HK-2 (cell line): ENCODE measurements around the gene FIGN.

Source experiments
- DNase-seq: peaks from one replicate; pipeline ENCODE4 v3.0.0-alpha.2; 2018; ENCODE audit not compliant: unreplicated experiment

The FIGN gene, protein sequence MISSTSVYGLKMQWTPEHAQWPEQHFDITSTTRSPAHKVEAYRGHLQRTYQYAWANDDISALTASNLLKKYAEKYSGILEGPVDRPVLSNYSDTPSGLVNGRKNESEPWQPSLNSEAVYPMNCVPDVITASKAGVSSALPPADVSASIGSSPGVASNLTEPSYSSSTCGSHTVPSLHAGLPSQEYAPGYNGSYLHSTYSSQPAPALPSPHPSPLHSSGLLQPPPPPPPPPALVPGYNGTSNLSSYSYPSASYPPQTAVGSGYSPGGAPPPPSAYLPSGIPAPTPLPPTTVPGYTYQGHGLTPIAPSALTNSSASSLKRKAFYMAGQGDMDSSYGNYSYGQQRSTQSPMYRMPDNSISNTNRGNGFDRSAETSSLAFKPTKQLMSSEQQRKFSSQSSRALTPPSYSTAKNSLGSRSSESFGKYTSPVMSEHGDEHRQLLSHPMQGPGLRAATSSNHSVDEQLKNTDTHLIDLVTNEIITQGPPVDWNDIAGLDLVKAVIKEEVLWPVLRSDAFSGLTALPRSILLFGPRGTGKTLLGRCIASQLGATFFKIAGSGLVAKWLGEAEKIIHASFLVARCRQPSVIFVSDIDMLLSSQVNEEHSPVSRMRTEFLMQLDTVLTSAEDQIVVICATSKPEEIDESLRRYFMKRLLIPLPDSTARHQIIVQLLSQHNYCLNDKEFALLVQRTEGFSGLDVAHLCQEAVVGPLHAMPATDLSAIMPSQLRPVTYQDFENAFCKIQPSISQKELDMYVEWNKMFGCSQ

DNA sequence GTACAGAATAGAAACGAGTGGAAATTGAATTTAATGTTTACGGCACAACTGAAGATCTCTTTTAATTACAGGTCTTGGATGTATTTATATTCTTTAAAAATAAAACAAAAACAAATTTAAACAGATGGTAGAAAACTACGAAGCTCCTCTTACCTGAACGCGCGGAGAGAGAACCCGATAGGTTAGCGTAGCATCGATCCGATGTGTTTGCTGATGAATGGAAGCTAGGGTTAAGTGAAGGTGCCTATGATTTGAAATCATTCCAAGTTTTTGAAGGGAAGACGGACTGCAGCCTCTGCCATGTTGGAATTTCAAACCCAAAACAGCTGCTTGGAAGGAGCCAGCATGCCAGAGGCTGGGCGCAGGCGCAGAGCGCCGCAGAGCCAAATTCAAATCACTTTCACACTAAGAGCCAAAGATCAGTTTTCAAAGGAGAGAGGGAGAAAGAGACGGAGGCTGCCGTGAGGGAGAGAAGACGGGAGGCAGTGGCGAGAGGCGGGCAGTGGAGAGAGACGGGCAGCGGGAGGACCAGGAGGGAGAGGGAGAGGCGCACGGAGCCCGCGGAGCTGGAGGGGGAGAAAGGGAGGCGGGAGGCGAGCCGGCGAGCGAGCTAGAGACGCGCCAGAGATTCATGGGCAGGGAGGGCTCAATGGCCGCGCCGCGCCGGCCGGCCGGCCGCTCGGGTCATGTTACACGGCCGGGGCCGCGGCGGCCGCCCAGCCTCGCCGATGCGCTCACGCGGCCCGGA, at the start of gene FIGN:
TSS of gene FIGN (minus strand) at position 324 of the 748 bp plus-strand sequence. CDS start 1,081 bp downstream, outside the sequence.
- DNase-seq: peak; percentile 81

DNA sequence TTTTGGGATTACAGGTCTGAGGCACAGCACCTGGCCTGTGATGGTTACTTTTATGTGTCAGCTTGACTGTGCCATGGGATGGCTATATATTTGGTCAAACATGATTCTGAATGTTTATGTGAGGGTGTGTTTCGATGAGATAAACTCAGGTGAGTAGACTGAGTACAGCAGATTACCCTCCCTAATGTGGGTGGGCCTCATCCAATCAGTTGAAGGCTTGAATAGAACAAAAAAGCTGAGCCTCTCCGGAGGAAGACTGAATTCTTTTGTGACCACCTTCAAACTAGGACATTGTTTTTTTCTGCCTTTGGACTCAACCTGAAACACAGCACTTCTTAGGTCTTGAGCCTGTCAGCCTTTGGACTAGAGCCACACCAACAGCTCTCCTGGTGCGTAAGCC, 49.4 kb upstream of the FIGN start:
- DNase-seq: no peak

DNA sequence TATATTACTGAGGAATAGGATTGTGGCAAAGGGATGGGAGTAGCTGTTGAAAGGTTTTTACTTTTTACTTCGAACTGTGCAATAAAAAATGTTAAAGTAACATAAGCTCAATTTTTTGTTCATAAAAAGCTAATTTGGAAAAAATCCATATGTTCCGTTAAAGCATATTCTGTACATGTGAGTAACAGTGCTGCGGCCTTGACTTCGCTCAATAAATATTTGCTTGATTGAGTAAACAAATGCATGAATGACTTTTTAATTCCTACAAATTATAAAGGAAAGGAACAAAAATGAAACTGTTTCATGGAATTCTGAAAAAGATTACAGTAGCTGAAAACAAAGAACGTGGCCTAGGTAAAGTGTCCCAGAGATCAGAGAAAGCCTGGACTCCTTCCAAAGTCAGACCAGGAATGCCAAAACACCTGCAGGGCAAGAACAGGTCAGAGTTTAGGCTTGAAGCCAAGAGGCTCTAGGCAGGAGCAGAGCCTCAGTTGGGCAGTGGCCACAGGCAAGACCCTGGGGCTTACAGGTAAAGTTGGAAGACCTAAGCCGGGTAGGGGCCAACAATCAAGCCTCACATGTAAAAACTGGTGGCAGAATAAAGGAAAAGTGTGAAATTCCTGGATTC, 44.3 kb upstream of the FIGN start:
- DNase-seq: no peak

DNA sequence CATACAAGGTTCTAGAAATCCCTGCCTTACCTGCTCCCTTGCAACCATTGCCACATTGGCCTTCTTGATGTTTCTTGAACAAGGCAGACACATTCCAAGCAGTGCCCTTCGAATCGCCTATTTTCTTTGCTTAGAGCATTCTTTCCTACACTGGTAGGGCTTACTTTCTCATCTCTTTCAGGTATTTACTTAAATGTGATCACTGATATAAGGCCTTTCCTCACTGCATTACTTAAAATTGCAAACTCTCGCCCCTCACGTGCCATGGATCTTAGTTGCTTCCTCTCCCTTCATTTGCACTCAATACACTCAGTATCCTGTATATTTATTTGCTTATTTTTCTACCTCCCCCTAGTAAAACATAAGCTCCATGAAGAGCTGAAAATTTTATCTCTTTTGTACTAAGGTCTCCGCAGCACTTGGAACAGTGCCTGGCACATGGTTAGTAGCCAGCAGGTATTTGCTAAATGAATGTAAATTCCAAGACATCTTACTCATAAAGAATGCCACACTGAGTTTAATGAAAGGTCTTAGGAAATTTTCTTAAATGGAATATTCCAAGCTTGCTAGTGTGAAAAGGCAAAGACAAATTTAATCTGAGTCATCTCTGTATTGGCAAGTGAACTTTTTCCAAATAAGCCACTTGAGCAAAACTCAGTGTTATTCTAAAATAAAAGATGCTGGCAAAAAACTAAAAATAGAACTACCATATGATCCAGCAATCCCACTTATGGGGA, 42.4 kb upstream of the FIGN start:
- DNase-seq: peak; percentile 60

DNA sequence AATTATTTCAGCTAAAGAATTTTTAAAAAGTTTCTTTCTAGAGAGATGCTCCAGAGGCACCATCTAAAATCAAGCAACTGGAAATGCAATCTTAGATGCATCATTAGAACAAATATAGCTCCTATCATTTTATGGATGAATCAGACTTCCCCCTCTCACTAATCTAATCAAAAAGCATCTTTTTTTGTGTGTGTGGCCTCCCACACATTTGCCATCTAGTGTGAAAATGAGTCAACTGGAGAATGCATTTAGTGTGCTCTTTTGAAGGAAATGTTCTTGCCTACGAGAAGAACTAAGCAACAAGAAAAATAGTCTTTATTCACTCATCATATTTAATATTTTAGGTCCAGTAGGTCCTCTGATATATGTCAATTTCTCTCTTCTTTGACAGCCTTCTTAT, 39.5 kb upstream of the FIGN start:
- no peak for DNase-seq

DNA sequence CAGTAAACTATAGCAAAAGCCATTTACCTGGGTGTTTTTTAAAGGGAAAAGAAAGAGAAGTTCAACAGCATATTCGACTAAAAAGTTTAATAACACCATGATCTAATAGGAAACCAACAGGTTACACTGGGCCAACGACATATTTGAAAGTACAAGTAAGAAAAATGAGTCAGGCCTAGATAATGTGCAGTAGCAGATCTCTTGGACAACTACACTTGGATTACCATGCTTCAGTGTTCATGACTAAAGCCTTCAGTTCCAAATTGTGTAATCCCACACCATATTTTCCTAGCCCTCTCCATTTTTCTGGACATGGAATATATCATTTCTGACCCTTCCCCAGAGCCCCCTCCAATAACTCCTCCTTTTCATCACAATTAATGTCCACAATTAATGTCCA, 39.1 kb upstream of the FIGN start:
- no peak for DNase-seq

DNA sequence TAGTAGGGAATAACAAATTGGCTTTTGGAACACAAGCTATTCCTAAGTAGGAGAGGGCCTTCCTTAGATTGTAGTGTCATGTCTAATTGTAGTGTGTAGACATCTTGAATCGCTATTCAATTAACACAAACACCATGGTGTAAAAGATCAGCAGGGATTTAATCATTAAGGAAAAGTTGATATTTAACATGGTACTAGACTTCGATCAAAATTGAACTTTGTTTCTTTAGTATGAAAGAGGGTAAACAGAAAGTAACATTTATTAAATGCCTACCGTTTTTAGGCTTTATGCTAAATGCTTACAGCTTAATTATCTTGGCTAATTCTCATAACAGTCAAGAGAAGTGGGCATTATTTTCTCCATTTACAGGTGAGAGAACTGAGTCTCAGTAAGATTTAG, 37.5 kb upstream of the FIGN start:
- DNase-seq: no peak

DNA sequence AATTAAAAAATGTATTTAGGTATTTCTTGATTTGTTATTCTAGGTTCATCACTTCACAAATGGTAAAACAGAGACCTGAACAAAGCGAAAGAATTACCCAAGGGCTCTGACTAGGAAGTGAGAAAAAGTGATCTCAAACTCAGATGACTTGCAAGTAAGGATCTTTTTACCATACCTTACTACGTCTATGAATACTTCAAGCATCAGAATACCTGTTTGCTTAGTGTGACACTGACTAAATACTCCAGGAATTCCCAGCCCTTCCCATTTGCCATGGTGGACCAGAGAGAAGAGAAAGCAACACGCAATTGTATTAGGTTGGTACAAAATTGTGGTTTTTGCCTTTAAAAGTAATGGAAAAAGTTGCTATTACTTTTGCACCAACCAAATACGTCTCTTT, 35.8 kb upstream of the FIGN start:
- DNase-seq: peak; percentile 38

DNA sequence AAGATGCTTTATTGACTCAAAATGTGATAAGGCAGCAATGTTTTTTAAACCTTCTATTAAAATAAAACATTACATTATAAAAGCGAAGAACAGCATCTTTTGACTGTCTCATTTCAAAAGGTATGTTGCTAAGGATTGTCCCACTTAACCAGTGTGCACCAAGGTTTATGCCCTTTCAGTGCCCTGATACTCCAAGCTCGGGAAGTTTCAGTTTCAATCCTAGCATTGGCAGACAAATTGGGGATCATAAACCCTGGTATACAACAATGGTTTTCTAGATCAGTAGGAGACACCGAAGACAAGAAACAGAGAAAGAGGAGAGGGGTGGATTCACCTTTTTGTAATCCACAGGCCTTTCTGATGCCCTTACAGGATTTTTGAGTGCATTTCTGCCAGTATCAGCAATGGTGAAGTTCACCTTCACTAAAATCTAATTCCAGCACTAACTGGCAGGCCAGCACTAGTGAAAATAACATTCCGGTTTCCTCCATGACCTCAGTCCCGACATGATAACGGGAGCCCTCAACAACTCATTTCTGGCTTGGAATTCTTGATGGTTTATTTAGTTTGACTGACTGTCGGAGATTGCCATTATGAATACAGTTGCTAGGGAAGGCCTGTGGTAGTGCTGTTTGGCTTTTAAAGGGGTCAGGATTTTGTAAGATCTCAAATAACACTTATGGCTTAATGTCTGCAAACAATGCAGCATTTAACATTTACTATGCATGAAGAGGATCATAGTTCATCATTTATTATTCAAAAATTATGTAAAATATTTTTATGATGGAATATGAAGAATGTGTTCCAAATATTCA, 33.3 kb upstream of the FIGN start:
- DNase-seq: no peak

DNA sequence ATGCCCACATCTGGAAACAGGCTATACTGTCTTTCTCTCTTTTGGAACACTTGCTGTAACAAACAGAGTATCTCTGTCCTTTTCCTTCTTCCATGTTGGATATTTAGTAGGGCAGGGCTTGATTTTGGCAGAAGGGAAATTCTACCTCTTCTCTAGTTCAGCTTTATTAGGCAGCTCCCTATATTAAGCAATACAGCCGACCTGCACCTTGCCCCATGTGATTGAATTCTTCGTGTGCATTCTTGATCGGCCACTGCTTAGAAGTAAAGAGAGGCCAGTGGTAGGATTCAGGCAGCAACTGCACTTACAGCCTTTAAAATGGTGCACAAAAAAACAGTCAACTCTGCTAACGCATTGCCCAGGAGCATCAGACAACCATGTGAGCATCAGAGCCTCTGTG, 31.3 kb upstream of the FIGN start:
- DNase-seq: no peak

DNA sequence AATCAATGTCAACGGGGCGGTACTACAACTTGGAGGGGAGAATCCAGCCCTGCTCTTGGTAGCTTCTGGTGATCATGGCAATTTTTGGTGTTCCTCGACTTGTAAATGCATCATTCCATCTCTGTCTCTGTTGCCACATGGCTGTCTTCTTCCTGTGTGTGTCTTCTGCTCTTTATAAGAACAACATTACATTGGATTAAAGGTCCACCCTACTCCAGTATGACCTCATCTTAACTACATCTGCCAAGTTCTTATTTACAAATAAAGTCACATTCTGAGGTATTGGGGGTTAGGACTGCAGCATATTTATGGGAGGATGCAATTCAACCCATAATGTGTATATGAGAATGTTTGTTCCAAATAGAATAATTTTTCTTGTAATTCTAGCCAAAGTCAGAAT, 28.8 kb upstream of the FIGN start:
- no peak for DNase-seq

DNA sequence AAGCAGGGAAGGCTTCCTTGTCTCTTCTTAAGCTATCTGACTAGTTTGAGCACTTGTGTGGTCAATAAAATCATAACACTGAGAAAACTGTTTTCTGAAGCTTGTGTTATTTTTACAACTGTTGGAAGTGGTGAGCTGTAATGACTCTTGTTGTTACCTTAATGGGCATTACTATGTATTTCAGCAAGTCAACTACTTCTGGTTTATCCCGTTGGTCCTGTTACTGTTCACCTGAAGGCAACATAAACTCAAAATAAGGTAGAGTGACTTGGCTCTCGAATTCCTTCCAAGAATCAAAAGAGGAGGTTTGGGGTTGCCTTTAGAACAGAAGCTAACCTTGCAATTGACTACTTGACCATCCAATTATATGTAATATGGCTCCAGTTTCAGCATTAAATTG, 23.2 kb upstream of the FIGN start:
- DNase-seq: no peak

DNA sequence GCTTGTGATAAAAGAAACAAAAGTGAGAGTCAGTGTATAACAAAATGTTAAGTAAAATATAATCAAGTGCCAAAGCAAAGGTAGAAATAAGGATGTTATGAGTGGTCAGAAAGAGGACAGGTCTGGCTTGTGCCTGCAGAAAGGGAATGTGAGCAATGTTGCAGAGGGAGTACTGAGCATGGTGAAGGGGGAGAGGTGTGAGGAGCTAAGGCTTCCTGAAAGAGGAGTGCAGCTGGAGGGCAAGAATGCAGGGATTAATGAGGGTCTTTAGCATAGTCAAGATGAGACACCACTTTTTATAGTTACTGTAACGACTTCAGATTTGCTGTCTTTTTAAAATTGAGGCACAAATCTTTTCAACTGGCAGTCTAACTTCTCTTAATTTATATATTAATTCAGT, 22.0 kb upstream of the FIGN start:
- no peak for DNase-seq

GRCh38 chr2:163756588-163756987, 20.8 kb upstream of the FIGN start:
- no peak for DNase-seq

DNA sequence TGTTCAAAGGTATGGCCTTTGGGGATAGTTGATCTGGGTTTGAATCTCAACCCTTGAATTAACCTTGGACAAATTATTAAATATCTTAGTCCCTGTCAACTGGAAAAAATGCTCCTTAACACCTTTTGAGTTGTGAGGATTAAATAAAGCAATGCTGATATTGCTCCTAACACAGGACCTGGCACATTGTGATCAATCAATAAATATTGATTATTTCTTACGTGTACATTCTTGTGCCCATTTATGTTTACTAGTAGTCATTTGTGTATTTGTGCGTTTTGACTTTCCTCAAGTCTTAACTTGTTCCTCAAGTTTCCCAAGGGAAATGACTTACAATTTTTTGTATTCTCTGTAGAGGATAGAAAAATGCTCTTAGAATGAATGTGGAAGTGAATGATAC, 19.6 kb upstream of the FIGN start:
- DNase-seq: no peak

DNA sequence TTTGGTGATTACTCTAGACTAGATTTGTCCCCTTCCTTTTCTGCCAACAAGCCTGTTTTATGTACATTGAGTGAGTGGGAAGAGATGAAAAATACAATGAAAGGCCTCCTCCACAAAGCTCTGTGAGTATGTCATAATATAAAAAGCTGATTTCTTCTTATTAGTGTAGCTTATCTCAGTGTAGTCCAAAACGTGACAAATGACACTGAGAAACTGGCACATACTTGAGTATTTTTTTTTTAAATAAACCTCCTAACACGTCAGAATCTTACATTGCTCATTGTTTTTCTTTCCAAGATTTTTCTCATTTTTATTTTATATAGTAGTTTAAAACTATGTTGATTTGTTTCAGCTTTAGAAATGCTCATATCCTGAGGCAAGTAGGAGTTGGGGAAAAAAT, 17.9 kb upstream of the FIGN start:
- DNase-seq: no peak

DNA sequence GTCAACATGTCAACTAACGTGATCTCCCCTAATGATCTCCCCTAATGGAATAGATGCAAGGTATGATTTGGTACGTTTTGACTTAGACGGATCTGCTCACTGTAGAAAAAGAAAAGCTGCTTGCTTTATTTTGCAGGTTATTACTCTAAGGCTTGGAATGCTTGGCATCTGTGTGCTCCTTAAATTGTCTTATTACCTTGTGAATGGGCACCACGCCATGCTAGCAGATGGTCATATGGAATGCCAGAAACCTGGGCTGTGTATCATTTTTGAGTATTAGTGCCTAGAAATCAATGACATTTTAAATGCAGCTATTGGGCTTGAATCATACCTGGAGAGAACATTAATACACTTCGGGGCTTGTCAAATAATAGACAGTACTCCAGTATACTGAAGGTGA, 16.5 kb upstream of the FIGN start:
- DNase-seq: no peak

DNA sequence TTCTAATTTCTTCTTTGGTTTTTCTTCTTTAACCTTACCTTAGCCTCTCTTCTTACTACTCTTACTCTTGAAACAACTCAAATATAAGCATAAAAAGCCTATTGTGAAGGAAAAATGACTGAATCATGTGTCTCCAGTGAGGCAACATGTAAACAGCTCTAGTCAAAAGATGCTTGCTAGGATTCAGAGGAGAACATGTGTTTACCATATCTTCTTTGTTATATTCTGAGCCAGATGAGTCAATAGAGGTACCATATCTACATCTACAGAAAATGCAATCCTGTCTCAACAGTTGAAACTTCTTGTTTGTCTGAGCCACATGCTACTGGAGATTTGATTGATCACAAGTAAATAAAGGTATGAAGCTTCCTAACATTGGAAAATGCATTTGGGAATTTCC, 15.9 kb upstream of the FIGN start:
- no peak for DNase-seq

DNA sequence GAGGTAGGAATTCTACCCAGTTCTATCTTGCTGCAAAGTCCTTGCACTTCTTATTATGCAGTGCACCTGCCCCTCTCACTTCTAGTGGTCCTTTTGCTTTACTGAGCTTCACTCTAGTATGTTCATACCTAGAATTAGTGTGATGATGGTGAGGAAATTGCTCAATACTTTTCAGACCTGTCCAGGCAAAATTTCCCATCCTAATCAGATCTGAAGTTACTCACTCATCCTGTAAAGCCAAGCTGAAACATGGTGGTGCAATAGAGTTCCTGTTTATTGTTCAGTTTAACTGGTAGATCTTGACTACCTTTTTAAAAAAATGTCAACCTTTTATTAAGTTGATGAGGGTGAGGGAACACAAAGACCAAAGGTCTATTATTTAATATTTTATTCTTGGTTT, 12.6 kb upstream of the FIGN start:
- no peak for DNase-seq

- no peak for DNase-seq
Observed at GRCh38 chr2:163741435-163741834, 5.6 kb upstream of the FIGN start.

- DNase-seq: no peak
Observed at GRCh38 chr2:163737563-163737962, 1.8 kb upstream of the FIGN start.
